Type B pancreatic cell (in vitro differentiated cells): ENCODE results near the gene KLF13. TPM values are rescaled to one million over a fixed set of nuclear protein-coding genes. Genes with fewer than 3 reads are reported as not detected.

Experiments used
- DNase-seq: peaks from one replicate; pipeline ENCODE4 v3.0.0; 2021; ENCODE audit warnings: mixed read lengths; ENCODE audit not compliant: unreplicated experiment; ENCODE audit errors: extremely low spot score
- H3K27ac Mint-ChIP-seq: 2 replicates; pipeline ENCODE4 v1.8.0; 2021; ENCODE audit warnings: mild to moderate bottlenecking, mixed read lengths
- H3K27me3 Mint-ChIP-seq: 2 replicates; pipeline ENCODE4 v1.8.0; 2021; ENCODE audit warnings: mixed read lengths
- H3K36me3 Mint-ChIP-seq: 2 replicates; pipeline ENCODE4 v1.8.0; 2021; ENCODE audit warnings: mixed read lengths
- H3K4me1 Mint-ChIP-seq: one replicate; pipeline ENCODE4 v1.8.0; 2021; ENCODE audit warnings: mixed read lengths; ENCODE audit not compliant: unreplicated experiment
- H3K4me3 Mint-ChIP-seq: 2 replicates; pipeline ENCODE4 v1.8.0; 2021; ENCODE audit warnings: mild to moderate bottlenecking, mixed read lengths
- H3K9me3 Mint-ChIP-seq: 2 replicates; pipeline ENCODE4 v1.8.0; 2021; ENCODE audit warnings: mixed read lengths
- total RNA-seq: library from RNA; stranded (reverse); gene quantifications from 2 replicates; pipeline ENCODE4 v1.2.1, GENCODE V29; 2021; ENCODE audit warnings: low replicate concordance
- TF ChIP-seq, protein P1 (sequence below): fragments of 200-600 bp; sonication (generic); conservative IDR thresholded peaks from 2 replicates; pipeline ENCODE4 v1.5.0; 2021; ENCODE audit warnings: antibody characterized with exemption, mild to moderate bottlenecking

Gene KLF13
- total RNA-seq, 1 donor from 2014 or later = 38.6 TPM

DNA sequence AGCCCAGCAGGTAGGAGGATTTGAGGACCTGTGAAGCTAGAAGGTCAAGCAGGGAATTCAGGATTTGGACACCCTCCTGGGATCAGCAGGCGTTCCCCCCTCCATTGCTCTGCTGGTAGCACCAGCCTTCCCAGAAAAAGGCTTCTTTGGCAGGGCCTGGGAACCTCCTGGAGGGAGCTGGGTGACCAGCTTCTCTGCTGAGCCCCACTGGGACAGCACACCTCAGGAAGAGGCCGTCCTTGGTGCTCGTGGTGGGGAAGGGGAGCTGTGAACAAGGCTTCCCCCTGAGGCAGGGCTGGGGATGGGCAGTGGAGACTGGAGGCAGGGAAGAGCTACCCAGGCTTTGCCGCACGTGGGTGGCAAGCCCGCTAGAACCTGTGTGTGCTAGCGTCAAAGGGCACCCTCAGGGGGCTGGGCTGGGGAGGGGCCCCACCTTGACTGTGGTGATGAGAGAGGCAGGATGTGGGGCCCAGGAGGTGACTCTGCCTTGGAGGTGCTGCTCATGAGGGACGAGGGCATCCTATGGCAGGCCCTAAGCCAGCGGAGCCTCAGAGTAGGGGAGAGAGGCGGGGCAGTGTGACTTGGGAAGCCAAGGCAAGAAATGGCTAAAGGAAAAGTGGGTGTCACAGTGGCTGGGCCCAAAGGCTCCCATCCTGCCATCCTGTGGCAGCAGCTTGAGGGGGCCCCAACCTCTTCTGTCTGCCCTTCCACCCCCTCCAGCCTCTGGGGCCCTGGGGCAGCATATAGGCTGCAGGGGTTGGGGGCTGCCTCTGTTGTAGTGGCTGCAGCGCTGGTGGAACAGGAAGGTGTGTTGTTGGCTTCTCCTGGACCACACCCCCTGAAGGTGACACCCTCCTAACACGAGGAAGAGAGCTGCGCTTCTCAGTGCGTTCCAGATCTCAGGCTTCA, 20.7 kb downstream of the KLF13 start:
- peaks cover 33% of the 10 kb centered on the region for H3K4me1 Mint-ChIP-seq
- H3K36me3 Mint-ChIP-seq = no peaks in the 10 kb centered on the region
- H3K27ac Mint-ChIP-seq = no peak overlapping the region
- no peaks in the 10 kb centered on the region for H3K9me3 Mint-ChIP-seq
- H3K4me3 Mint-ChIP-seq = no peak overlapping the region
- TF ChIP-seq, protein P1, sequence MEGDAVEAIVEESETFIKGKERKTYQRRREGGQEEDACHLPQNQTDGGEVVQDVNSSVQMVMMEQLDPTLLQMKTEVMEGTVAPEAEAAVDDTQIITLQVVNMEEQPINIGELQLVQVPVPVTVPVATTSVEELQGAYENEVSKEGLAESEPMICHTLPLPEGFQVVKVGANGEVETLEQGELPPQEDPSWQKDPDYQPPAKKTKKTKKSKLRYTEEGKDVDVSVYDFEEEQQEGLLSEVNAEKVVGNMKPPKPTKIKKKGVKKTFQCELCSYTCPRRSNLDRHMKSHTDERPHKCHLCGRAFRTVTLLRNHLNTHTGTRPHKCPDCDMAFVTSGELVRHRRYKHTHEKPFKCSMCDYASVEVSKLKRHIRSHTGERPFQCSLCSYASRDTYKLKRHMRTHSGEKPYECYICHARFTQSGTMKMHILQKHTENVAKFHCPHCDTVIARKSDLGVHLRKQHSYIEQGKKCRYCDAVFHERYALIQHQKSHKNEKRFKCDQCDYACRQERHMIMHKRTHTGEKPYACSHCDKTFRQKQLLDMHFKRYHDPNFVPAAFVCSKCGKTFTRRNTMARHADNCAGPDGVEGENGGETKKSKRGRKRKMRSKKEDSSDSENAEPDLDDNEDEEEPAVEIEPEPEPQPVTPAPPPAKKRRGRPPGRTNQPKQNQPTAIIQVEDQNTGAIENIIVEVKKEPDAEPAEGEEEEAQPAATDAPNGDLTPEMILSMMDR = no peak
- no peaks in the 10 kb centered on the region for H3K27me3 Mint-ChIP-seq
- no peak for DNase-seq

- TF ChIP-seq, protein P1 = no peak
- Mint-ChIP-seq H3K4me1 (peaks cover 35% of the 10 kb centered on the region), H3K9me3 (no peaks in the 10 kb centered on the region), H3K36me3 (no peaks in the 10 kb centered on the region), H3K4me3 (no peak overlapping the region), H3K27ac (no peak overlapping the region), H3K27me3 (no peaks in the 10 kb centered on the region)
- DNase-seq = no peak
These were observed 21.6 kb downstream of the KLF13 start for GRCh38 chr15:31347981-31348803.

- no peaks in the 10 kb centered on the region for H3K9me3 Mint-ChIP-seq
- no peak overlapping the region for H3K4me3 Mint-ChIP-seq
- no peaks in the 10 kb centered on the region for H3K27me3 Mint-ChIP-seq
- peaks cover 37% of the 10 kb centered on the region for H3K4me1 Mint-ChIP-seq
- DNase-seq = no peak
- H3K36me3 Mint-ChIP-seq = no peaks in the 10 kb centered on the region
- peak overlapping the region; percentile 39 for H3K27ac Mint-ChIP-seq
- TF ChIP-seq, protein P1 = no peak
These were observed 22.9 kb downstream of the KLF13 start for GRCh38 chr15:31349233-31350141.

DNA sequence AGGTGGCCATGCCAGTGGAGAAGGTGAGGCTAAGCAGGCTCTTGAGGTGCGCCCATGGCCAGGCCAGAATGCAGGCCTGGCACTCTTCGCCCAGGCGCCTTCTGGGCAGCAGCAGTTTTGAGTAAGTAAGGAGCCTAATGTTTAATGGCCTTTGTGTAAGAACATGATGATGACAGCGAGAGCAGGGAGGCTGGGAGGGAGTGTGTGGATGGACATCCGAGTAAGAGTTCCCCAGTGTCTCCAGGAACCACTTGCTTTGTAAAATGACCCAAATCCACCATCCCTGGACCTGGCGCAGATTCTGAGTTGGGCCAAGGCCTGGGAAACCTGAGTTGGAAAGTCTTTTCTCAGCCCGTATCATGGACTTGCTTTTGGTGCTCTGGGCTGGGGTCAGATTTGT, 24.1 kb downstream of the KLF13 start:
- no peaks in the 10 kb centered on the region for H3K9me3 Mint-ChIP-seq
- H3K27me3 Mint-ChIP-seq = no peaks in the 10 kb centered on the region
- no peaks in the 10 kb centered on the region for H3K36me3 Mint-ChIP-seq
- no peak for DNase-seq
- TF ChIP-seq, protein P1 = no peak
- H3K4me3 Mint-ChIP-seq = no peak overlapping the region
- H3K27ac Mint-ChIP-seq = peak overlapping the region; percentile 94
- peaks cover 35% of the 10 kb centered on the region for H3K4me1 Mint-ChIP-seq

DNA sequence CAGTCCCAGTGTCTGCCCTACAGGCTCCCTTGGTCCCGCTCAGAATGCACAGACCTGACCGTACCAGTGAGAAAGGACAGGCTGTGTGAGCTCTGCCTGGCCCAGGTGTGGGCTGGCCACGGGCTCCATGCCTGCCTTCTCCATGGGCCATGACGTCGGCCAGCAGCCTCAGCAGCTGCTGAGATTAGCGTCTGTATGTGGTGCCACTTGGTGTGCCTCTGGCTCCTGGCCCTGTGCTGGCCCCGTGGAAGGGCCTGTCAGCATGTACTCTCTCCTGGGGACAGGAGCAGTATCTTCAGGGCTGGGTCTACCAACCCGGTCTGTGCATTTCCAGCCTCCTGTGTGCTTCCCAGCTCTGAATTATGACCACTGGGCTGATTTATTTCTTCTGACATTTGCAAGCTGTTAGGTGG, 25.7 kb downstream of the KLF13 start:
- no peaks in the 10 kb centered on the region for H3K9me3 Mint-ChIP-seq
- no peaks in the 10 kb centered on the region for H3K36me3 Mint-ChIP-seq
- H3K4me3 Mint-ChIP-seq = peak overlapping the region; percentile 64
- H3K27ac Mint-ChIP-seq = peak overlapping the region; percentile 94
- no peaks in the 10 kb centered on the region for H3K27me3 Mint-ChIP-seq
- DNase-seq = no peak
- H3K4me1 Mint-ChIP-seq = peaks cover 44% of the 10 kb centered on the region
- TF ChIP-seq, protein P1 = no peak
